HG02981 (cell line): ENCODE data around the gene HS3ST5.
A peak's percentile ranks its signal among the peaks of the same experiment; 100 is the strongest.
"Not testable (repeated sequence)": the region's sequence is repeated elsewhere in the genome, so short reads cannot be mapped to it uniquely, and the experiment has no call there.

ENCODE experiments used
- ATAC-seq: cut with Tn5 transposase; IDR thresholded peaks from one replicate; pipeline ENCODE4 v1.9.1; 2021; ENCODE audit warnings: mild to moderate bottlenecking, moderate library complexity; ENCODE audit not compliant: unreplicated experiment

The HS3ST5 gene

GRCh38 chr6:114108119-114109002 is 234.5 kb downstream of the HS3ST5 start:
- no peak for ATAC-seq

DNA sequence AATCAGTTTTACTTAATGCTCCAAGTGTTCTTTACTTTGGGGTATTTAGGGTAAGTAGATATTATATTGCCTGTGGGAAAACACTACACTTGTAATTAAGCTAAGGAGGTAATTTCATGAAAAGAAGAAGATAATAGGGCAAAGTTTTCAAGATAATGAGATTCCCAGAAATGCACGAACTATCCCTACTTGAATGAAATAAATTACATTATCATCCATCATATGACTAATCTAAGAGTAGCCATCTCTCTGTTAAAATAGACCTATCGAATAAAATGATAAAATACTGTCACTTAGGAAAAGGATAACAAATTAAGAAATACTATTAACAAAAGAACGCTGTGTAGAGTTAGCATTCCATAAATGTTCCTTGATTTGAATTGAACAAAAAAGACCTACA is 236.8 kb downstream of the HS3ST5 start:
- ATAC-seq: no peak

DNA sequence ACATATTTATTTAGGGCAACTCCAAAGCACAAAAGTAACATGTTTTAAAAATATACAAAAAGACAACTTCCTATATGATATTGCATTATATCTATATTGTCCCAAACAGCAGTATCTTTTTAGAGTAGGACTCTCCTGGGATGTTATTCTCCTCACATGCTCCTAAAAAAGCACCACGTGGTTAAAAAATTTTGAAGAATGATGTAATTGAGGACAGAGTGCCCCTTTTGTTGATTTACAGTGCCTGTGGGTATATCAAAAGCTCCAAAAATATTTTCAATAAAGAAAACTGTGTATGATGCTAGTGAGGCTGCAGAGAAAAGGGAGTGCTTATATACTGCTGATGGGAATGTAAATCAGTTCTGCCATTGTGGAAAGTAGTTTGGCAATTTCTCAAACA is 241.6 kb downstream of the HS3ST5 start:
- no peak for ATAC-seq

DNA sequence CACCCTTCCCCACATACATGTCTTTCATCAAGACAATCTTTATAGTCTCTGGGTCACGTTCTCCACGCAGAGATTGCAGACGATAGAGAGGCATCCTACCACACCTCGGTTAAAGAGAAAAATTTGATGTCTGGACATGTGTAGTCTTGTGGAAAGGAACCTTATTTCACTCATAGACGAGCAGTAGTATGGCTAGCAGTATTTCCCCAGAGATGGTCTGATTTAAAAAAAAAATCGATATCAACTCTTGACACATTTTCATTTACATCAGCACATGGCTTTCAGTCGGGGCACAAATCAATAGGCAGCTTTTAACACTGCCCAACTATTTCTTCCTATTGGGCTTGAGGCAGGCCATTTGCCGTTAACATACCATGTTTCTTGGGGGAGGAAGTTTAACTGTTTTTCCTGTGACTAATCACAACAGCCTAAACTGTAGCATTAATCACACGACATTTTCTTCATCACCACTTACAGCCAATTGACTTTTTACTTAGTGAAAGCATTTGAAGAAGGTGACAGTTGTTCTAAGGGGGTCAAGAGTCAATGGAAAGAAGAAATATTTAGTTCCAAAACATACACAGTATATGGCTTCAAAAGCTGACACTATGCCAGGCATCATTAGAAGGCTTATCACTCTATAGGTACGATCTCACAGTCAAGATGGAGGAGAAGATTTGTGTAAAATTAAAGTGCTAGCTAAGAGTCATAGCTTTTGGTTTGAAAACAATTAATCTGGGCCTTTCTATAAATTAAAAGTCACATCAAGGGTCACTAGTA is 242.4 kb downstream of the HS3ST5 start:
- ATAC-seq: no peak

DNA sequence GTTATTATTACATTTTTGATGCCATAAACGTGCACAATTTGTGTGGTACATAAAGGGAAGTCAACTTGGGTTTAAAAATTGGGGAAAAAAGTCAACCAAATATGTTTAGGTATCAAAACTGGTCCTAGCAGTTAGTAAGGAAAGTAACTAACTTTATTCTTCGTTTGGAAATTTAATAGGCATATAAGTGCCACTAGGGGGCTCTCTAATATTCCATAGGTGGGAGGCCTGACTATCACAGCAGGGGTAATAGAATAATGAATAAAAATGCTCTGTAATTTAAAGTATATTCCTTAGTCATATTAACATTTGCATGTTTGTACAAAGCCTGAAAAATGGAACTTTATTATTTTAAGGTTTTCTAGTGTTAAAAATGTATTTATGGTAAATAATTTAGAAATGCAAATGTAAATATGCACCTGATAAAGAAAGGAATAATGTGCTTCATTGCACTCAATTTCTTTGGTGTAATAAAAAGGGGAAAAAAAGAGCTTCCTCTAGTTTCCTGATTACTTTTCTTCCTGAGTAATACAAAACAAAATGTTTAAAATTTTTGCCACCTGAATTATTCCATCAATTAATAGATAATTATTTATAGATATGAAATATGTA is 246.2 kb downstream of the HS3ST5 start:
- peak; percentile 71 for ATAC-seq

GRCh38 chr6:114092943-114093342 is 249.9 kb downstream of the HS3ST5 start:
- ATAC-seq: no peak

GRCh38 chr6:114090626-114091025 is 252.2 kb downstream of the HS3ST5 start:
- ATAC-seq: no peak

DNA sequence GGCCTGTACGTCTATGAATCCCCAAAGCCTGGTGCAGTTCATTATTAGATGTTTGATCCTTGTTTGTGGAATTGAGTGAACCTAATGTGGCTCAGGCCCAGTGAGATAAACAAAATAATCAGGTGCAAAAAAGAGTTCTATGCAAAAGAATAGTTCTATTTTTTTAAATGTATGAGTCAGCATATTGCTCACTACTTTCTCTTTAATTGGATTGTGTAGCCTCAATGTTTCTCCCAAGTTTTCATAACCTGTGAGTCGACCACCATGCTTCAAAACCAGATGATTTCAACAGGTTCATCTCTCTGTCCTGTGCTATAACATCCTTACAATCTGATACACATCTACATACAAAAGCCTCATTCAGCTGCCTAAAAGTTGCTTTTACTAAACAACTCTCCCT is 255.3 kb downstream of the HS3ST5 start:
- no peak for ATAC-seq

DNA sequence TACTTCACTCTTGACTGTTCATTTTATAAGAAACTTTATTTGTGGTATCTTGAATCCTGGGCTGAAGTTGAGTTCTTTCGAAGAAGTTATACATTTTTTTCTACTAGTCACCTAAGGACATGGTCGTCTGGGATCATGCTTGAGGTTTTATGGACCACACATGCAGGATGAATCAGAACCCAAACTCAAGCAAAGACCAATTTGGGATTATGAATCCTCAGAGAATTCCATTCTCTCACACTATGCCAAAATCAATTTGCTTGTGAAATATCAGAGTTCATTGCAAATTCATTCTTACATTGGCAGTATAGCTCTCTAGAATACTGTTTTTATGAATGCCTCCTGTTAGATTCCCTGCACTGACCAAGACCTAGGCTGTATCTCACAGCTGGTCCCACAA is 257.6 kb downstream of the HS3ST5 start:
- no peak for ATAC-seq

DNA sequence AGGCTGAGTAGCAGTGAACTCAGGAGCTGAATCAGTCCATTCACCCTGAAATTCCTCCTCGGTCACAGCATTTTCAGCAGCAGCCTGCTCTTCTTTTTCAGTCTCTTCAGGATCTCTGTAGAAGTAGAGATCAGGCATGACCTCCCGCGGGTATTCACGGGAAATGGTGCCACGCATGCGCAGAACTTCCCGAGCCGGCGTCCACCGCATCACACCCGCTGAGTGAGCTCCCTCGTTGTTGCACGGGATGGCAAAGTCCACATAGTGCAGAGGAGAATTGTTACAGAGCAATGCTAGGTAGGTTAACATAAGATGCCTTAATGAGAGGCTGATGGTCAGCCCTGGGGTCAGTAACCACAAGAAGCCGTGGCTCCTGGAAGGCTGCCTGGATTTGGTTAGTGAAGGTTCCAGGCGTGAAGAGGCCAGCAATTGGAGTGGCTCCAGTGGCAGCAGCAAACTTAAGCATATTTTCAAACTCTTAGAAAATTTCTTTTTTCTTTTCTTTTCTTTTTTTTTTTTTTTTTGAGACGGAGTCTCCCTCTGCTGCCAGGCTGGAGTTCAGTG is 258.4 kb downstream of the HS3ST5 start:
- no peak for ATAC-seq

DNA sequence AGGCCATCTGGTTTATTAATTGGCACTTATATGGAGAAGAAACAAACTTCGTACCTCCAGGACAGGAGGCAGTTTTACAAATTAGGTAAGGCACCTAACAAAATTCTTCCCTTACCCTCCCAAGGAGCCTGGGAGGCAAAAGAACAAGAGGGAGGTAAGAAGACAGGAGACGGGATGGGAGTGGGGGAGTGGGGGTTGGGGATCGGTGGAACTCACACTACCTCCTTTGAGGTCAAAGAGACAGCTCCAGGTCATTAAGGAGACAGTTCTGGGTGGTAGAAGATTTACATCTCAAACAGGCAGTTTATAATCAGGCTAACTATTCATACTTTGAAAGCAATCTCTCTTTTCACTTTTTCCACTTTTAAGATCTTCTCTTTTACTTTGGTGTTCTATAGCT is 259.6 kb downstream of the HS3ST5 start:
- no peak for ATAC-seq

- no peak for ATAC-seq
These were observed 261.1 kb downstream of the HS3ST5 start for GRCh38 chr6:114081730-114082129.

GRCh38 chr6:114080891-114081510 is 261.8 kb downstream of the HS3ST5 start:
- no peak for ATAC-seq

DNA sequence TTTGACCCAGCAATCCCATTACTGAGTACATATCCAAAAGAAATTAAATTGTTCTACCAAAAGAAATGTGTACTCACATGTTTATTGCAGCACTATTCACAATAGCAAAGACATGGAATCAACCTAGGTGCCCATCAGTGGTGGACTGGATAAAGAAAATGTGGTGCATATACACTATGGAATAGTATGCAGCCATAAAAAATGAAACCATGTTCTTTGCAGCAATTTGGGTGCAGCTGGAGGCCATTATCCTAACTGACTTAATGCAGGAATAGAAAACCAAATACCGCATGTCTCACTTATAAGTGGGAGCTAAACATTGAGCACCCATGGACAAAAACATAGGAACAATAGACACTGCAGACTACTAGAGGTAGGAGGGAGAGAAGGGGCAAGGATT is 262.4 kb downstream of the HS3ST5 start:
- ATAC-seq: not testable (repeated sequence)

GRCh38 chr6:114075777-114076176 is 267.0 kb downstream of the HS3ST5 start:
- ATAC-seq: no peak

DNA sequence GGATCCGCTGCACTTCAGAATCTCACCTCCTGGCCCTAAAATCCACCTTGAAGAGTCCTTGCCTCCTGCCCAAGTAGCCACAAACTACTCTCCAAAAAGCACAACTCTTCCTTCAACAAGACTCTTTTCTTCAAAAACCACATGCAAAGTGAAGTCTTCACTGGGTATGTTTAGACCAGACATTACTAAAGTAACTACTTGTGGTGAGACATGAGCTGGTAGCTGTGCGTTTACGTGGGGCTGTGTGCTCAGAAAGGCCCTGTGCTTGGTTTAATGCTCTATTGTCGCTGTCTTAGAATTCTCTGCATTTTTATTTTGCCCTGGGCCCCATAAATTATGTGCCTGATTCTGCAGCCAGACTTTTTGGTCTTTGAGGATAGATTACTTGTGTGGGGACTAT is 267.5 kb downstream of the HS3ST5 start:
- ATAC-seq: no peak

DNA sequence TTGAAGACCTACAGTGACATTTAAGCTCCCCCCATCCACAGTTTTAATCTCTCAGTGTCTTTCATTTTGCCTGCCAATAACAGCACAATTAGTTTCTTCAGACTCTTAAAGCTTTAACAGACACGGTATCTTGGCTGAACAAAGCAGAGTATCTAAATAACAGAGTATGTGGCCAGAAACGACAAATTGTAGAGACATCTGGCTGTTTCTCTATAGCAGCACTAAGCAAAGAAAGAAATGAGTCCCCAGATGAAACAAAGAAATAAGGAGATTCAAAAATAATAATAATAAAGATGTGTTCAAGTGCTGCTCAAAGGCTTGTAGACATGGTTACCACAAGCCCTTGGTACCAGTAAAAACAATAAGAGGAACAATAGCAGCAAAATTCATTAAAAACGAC is 274.1 kb downstream of the HS3ST5 start:
- no peak for ATAC-seq

DNA sequence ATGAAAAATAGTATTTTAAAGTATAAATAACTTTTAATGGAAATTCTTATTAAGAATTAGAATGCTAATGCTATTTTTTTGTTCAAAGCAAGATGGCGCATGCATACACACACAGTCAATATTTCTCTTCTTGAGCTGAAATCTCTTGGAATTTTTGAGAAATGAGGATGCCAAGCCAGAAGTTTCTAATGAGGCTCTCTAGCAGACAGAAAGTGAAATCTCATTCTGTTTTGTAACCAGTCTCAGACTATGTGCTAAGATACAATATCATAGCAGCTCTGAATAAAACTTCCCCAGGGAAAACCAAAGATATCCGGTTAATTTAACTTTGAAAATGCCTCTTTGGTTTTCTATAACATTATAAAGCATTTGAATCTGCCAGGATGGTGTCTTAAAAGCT is 274.7 kb downstream of the HS3ST5 start:
- no peak for ATAC-seq

DNA sequence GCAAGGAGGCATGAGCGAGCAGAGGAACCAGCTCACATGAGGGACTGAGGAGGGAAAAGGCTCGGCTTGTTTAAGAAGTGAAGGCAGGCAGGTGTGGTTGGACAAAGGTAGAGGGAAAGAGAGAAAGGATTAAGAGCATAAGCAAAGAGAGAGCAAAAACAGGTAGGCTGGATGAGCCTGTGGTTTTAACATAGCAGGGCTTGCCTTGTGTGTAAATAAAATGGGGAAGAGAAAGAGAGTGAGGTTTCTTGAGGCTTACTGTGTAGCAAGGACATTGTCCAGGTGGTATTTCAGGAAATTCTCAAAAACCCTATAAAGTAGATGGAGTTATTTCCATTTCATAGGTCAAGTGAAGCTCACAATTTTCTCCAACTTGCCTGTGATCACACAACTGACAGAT is 278.0 kb downstream of the HS3ST5 start:
- ATAC-seq: no peak

- ATAC-seq: no peak
These were observed 278.9 kb downstream of the HS3ST5 start for GRCh38 chr6:114063956-114064355.

GRCh38 chr6:114062199-114062598 is 280.6 kb downstream of the HS3ST5 start:
- ATAC-seq: no peak
